ENCODE measurements around the gene CBX7. TPM values are rescaled to one million over a fixed set of nuclear protein-coding genes. Genes with fewer than 3 reads are reported as not detected.

The CBX7 gene
- total RNA-seq, 1 donor from 2014 or later: 51.1 TPM

- H3K4me1 ChIP-seq: peaks cover 16% of the 10 kb centered on the region
- no peak for DNase-seq
- H3K4me3 ChIP-seq: no peak overlapping the region
- TF ChIP-seq CTCF (IDR thresholded peaks at IDR 0.05): no peak
- intact Hi-C loops (cut with DNase I): no loop called here
- no peak overlapping the region for H3K27ac ChIP-seq
- H3K9me3 ChIP-seq: no peaks in the 10 kb centered on the region
- ATAC-seq: no peak
- no peaks in the 10 kb centered on the region for H3K27me3 ChIP-seq (ENCODE audit: low read depth)
- peaks cover 51% of the 10 kb centered on the region for H3K36me3 ChIP-seq
Measured at GRCh38 chr22:39132871-39133524, 19.5 kb downstream of the CBX7 start.

GRCh38 chr22:39132281-39132680 is 20.2 kb downstream of the CBX7 start:
- ATAC-seq (no peak), DNase-seq (no peak)
- TF ChIP-seq CTCF (IDR thresholded peaks at IDR 0.05): no peak
- intact Hi-C loops (cut with DNase I): no loop called here
- H3K27ac ChIP-seq: no peak overlapping the region
- no peaks in the 10 kb centered on the region for H3K9me3 ChIP-seq
- peaks cover 16% of the 10 kb centered on the region for H3K4me1 ChIP-seq
- H3K4me3 ChIP-seq: no peak overlapping the region
- no peaks in the 10 kb centered on the region for H3K27me3 ChIP-seq (ENCODE audit: low read depth)
- peaks cover 47% of the 10 kb centered on the region for H3K36me3 ChIP-seq

- peak; percentile 22 to 27 for ATAC-seq
- Histone ChIP-seq H3K27me3 (ENCODE audit: low read depth) (no peaks in the 10 kb centered on the region), H3K4me3 (no peak overlapping the region), H3K4me1 (peaks cover 16% of the 10 kb centered on the region), H3K27ac (no peak overlapping the region), H3K36me3 (peaks cover 44% of the 10 kb centered on the region), H3K9me3 (no peaks in the 10 kb centered on the region)
- intact Hi-C loops (cut with DNase I): no loop called here
- TF ChIP-seq CTCF (IDR thresholded peaks at IDR 0.05): no peak
- DNase-seq: no peak
Measured at GRCh38 chr22:39130892-39131855, 21.3 kb downstream of the CBX7 start.

GRCh38 chr22:39130152-39130704 is 22.3 kb downstream of the CBX7 start:
- intact Hi-C loops (cut with DNase I): no loop called here
- Histone ChIP-seq H3K4me3 (no peak overlapping the region), H3K36me3 (peaks cover 44% of the 10 kb centered on the region), H3K27me3 (ENCODE audit: low read depth) (no peaks in the 10 kb centered on the region), H3K4me1 (peaks cover 16% of the 10 kb centered on the region), H3K27ac (no peak overlapping the region), H3K9me3 (no peaks in the 10 kb centered on the region)
- DNase-seq: no peak
- no peak for ATAC-seq
- no peak for TF ChIP-seq CTCF (IDR thresholded peaks at IDR 0.05)

- Histone ChIP-seq H3K4me3 (no peak overlapping the region), H3K27ac (no peak overlapping the region), H3K36me3 (peaks cover 39% of the 10 kb centered on the region), H3K9me3 (no peaks in the 10 kb centered on the region), H3K4me1 (peaks cover 16% of the 10 kb centered on the region), H3K27me3 (ENCODE audit: low read depth) (no peaks in the 10 kb centered on the region)
- no peak for TF ChIP-seq CTCF (IDR thresholded peaks at IDR 0.05)
- intact Hi-C loops (cut with DNase I): no loop called here
- DNase-seq (no peak), ATAC-seq (no peak)
Measured at GRCh38 chr22:39129746-39130145, 22.7 kb downstream of the CBX7 start.
